NB4 (cell line): ENCODE results near the gene ZNF844.

ENCODE experiments used
- DNase-seq: peaks from one replicate; pipeline ENCODE4 v3.0.0; 2010; ENCODE audit warnings: low read depth
- H3K4me3 ChIP-seq: one replicate; pipeline ENCODE4 v1.5.1; 2011; ENCODE audit warnings: mild to moderate bottlenecking, low read depth, low read length, moderate library complexity
- MAX ChIP-seq: IDR thresholded peaks from 2 replicates; pipeline ENCODE4 v1.6.1; 2011; ENCODE audit warnings: low read depth, low read length
- MYC ChIP-seq: IDR thresholded peaks from 2 replicates; pipeline ENCODE4 v1.6.1; 2011; ENCODE audit warnings: low read depth, low read length
- POLR2A ChIP-seq: IDR thresholded peaks from 2 replicates; pipeline ENCODE4 v1.6.1; 2011; ENCODE audit warnings: mild to moderate bottlenecking; ENCODE audit not compliant: insufficient read length; ENCODE audit errors: extremely low read depth
- TF ChIP-seq, protein P1 (sequence below): IDR thresholded peaks from one replicate; pipeline ENCODE4 v1.5.1; 2012; ENCODE audit warnings: low read depth, low read length

The ZNF844 gene

DNA sequence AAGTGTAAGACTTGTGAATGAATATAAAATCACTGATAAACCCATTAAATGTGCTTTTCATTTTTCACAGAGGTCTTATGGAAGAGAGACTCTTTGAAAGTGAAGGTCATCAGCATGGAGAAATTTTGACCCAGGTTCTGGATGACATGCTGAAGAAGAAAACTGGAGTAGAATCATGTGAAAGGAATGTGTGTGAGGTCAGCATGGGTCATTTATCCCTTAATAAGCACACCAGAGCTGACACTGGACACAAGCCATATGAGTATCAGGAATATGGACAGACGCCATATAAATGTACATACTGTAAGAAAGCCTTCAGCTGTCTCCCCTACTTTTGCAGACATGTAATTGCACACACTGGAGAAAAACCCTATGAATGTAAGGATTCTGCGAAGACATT lies 46.6 kb downstream of the ZNF844 start:
- H3K4me3 ChIP-seq = no peak overlapping the region
- no peak for DNase-seq
- TF ChIP-seq, protein P1, sequence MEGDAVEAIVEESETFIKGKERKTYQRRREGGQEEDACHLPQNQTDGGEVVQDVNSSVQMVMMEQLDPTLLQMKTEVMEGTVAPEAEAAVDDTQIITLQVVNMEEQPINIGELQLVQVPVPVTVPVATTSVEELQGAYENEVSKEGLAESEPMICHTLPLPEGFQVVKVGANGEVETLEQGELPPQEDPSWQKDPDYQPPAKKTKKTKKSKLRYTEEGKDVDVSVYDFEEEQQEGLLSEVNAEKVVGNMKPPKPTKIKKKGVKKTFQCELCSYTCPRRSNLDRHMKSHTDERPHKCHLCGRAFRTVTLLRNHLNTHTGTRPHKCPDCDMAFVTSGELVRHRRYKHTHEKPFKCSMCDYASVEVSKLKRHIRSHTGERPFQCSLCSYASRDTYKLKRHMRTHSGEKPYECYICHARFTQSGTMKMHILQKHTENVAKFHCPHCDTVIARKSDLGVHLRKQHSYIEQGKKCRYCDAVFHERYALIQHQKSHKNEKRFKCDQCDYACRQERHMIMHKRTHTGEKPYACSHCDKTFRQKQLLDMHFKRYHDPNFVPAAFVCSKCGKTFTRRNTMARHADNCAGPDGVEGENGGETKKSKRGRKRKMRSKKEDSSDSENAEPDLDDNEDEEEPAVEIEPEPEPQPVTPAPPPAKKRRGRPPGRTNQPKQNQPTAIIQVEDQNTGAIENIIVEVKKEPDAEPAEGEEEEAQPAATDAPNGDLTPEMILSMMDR = no peak
- TF ChIP-seq POLR2A = no peak
- TF ChIP-seq MYC = no peak
- no peak for TF ChIP-seq MAX

DNA sequence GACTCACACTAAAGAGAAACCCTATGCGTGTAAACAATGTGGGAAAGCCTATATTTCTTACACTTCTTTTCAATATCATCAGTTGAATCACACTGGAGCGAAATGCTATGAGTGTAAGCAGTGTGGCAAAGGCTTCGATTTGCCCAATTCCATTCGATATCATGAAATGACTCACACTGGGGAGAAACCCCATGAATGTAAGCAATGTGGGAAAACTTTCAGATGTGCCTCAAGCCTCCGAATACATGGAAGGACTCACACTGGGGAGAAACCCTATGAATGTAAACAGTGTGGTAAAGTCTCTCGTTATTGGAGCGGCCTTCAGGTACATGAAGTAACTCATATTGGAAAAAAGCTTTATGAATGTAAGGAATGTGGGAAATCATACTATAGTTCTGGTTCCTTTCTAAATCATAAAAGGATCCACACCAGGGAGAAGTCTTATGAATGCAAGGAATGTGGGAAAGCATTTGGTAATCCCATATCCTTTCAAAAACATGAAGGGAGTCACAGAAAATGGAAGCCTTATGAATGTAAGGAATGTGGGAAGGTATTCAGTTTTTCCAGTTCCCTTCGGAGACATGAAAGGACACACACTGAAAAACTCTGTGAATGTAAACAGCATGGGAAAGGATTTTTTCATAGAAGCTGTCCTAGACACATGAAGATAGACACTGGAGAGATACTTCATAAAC lies 47.6 kb downstream of the ZNF844 start:
- no peak overlapping the region for H3K4me3 ChIP-seq
- DNase-seq = no peak

GRCh38 chr19:12112701-12113100 lies 48.2 kb downstream of the ZNF844 start:
- no peak for DNase-seq
- H3K4me3 ChIP-seq = no peak overlapping the region
- TF ChIP-seq MAX = no peak
- TF ChIP-seq POLR2A = no peak
- TF ChIP-seq, protein P1 = no peak
- no peak for TF ChIP-seq MYC

More for the DNA sequence above, 47.6 kb downstream of the ZNF844 start:
- no peak for TF ChIP-seq MYC
- TF ChIP-seq POLR2A = no peak
- TF ChIP-seq MAX = no peak
- TF ChIP-seq, protein P1 = no peak

DNA sequence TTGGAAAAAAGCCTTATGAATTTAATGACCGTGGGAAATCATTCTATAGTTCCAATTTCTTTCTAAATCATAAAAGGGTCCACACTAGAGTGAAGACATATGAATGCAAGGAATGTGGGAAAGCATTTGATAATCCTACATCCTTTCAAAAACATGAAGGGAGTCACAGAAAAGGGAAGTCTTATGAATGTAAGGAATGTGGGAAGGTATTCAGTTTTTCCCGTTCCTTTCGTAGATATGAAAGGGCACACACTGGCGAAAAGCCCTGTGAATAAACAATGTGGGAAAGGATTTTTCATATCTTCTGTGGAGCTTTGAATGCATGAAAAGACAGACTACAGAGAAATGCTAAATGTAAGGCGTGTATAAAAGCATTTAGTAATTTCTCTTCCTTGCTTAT lies 48.6 kb downstream of the ZNF844 start:
- TF ChIP-seq MYC = no peak
- no peak for TF ChIP-seq POLR2A
- TF ChIP-seq MAX = no peak
- TF ChIP-seq, protein P1 = no peak
- no peak for DNase-seq
- H3K4me3 ChIP-seq = no peak overlapping the region

DNA sequence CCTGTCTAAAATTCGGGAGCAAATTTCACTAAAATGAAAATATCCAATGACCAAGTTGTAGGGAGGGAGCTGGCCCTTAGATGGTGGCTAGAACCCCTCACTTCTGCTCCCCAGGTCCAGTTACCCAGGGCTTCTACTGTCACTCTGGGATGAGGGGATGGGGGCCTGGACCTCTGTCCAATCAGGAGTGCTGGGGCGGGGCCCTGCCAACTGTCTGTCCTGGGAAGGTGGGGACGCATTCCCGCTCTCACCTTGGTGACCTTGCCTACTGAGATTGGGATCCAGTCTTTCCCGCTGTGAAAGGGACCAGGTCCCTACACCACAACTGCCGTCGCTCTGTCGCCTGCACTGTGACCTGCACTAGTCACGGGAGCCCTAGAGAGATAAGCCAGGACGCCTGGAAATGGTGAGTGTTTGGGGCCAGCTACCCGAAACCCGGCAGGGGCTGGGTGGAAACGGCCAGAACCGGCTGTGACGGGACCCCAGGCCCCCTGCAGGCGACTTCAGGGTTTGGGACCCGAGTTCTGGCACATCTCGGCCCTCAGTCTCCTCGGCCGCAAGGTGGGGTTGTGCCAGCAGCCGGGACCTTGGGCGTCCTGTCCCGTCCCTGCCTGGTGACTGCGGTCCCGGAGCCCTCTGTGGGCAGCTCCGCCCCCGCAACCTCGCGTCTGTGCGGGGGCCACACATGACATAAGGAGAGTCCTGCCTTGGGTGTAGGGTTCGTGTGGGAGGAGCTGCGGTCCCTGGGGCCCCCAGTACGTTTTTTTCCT lies 52.9 kb downstream of the ZNF844 start:
- no peak for DNase-seq
- TF ChIP-seq POLR2A (no peak), MYC (no peak), MAX (no peak)
- TF ChIP-seq, protein P1 = no peak

More for the DNA sequence above, 52.9 kb downstream of the ZNF844 start:
- no peak overlapping the region for H3K4me3 ChIP-seq
